HepG2 (cell line): ENCODE results near the gene CLRN3. TPM values are rescaled to one million over a fixed set of nuclear protein-coding genes. Genes with fewer than 3 reads are reported as not detected.

Source experiments
- ATAC-seq: fragments of 200-7000 bp; cut with Tn5 transposase; 3 replicates; pipeline ENCODE4 v1.9.1; 2020; ENCODE audit warnings: mild to moderate bottlenecking, moderate library complexity
- BruUV-seq: library from RNA; stranded (reverse); fragments of 400-500 nt; replicated peaks from 2 replicates; lab custom pipeline; 2021; lab: Mats Ljungman, UMichigan
- CTCF ChIA-PET: fragments of 300-600 bp; formaldehyde crosslinking; extraction: SDS; loops from one replicate; lab custom pipeline; 2021; ENCODE audit warnings: low total read pairs, inconsistent platforms, low intra/inter-chr PET ratio; lab: Yijun Ruan, JAX
- POLR2A ChIA-PET: fragments of 350-600 bp; sonication (Branson Sonifier 250); formaldehyde crosslinking; loops from one replicate; lab custom pipeline; 2020; ENCODE audit warnings: antibody characterized with exemption, inconsistent platforms; lab: Yijun Ruan, JAX
- DNase-seq: peaks from one replicate; pipeline ENCODE4 v3.0.0-alpha.2; 2015; ENCODE audit warnings: low spot score
- FAIRE-seq: peaks from 3 replicates; lab custom pipeline; 2011; peaks lifted over from hg19 to GRCh38; lab: Jason Lieb, UNC
- H2AFZ ChIP-seq: one replicate; pipeline ENCODE4 v1.6.1; 2011; ENCODE audit warnings: low read length, inconsistent platforms
- H3K27ac ChIP-seq: fragments of 300-600 bp; 3 replicates; pipeline ENCODE4 v1.8.0; 2011; ENCODE audit warnings: mixed run types, mild to moderate bottlenecking, mixed read lengths, low read length, inconsistent platforms; ENCODE audit not compliant: insufficient read depth; ENCODE audit errors: extremely low read length
- H3K27me3 ChIP-seq, 2 experiments: fragments of 200-600 bp in 1 of 2; 2 replicates in 1 of 2; 3 replicates in 1 of 2; pipeline versions ENCODE4 v1.6.0 to v1.8.0; 2011; ENCODE audit warnings: low read length in 2 of 2, mild to moderate bottlenecking in 2 of 2, moderate library complexity in 2 of 2, inconsistent platforms in 1 of 2; ENCODE audit not compliant: insufficient read depth in 2 of 2, control insufficient read depth in 1 of 2
- H3K36me3 ChIP-seq, 2 experiments: fragments of 200-600 bp in 1 of 2; replicated peaks in 1 of 2; 2 replicates in 1 of 2; 3 replicates in 1 of 2; pipeline versions ENCODE4 v1.5.1 to v1.8.0; 2011; ENCODE audit warnings: low read length in 2 of 2, inconsistent platforms in 1 of 2; ENCODE audit not compliant: insufficient read depth in 2 of 2, control insufficient read depth in 1 of 2
- H3K4me1 ChIP-seq: 2 replicates; pipeline ENCODE4 v1.5.1; 2012; ENCODE audit warnings: low read length, inconsistent platforms; ENCODE audit not compliant: insufficient read depth
- H3K4me2 ChIP-seq: 2 replicates; pipeline ENCODE4 v1.6.0; 2011; ENCODE audit warnings: low read depth, low read length, inconsistent platforms
- H3K4me3 ChIP-seq, 3 experiments: fragments of 200-600 bp in 1 of 3; sonication (generic), shearing (Covaris generic) in 1 of 3; replicated peaks in 1 of 3; 2 replicates each; pipeline ENCODE4 v1.5.1; 2011 to 2016; ENCODE audit warnings: low read length in 3 of 3, inconsistent platforms in 2 of 3, low read depth in 2 of 3, mild to moderate bottlenecking in 2 of 3, control low read depth in 1 of 3, mixed read lengths in 1 of 3; ENCODE audit not compliant: insufficient read depth in 1 of 3
- H3K79me2 ChIP-seq: one replicate; pipeline ENCODE4 v1.6.1; 2011; ENCODE audit warnings: low read length, inconsistent platforms; ENCODE audit not compliant: insufficient read depth
- H3K9ac ChIP-seq: 2 replicates; pipeline ENCODE4 v1.6.0; 2011; ENCODE audit warnings: mild to moderate bottlenecking, low read depth, low read length, inconsistent platforms; ENCODE audit not compliant: insufficient read depth
- H3K9me3 ChIP-seq: 2 replicates; pipeline ENCODE4 v1.5.1; 2012; ENCODE audit warnings: mild to moderate bottlenecking, low read length
- H4K20me1 ChIP-seq: 2 replicates; pipeline ENCODE4 v1.6.0; 2011; ENCODE audit warnings: inconsistent platforms, mild to moderate bottlenecking, low read length, moderate library complexity; ENCODE audit not compliant: insufficient read depth
- BHLHE40 ChIP-seq: IDR thresholded peaks from 2 replicates; pipeline ENCODE4 v1.6.1; 2011; ENCODE audit warnings: low read length, improper control_type of control experiment
- ESRRA ChIP-seq: sonication (generic); formaldehyde crosslinking; IDR thresholded peaks from 2 replicates; pipeline ENCODE4 v1.5.1; 2020; ENCODE audit warnings: mild to moderate bottlenecking, low read depth, missing genetic modification reagents
- FOXO1 ChIP-seq: sonication (generic); formaldehyde crosslinking; IDR thresholded peaks from 2 replicates; pipeline ENCODE4 v1.4.0; 2020; ENCODE audit warnings: missing genetic modification reagents
- MED1 ChIP-seq: sonication (generic); formaldehyde crosslinking; IDR thresholded peaks from 2 replicates; pipeline ENCODE4 v1.4.0; 2020; ENCODE audit warnings: missing genetic modification reagents
- MTA3 ChIP-seq: sonication (generic); formaldehyde crosslinking; IDR thresholded peaks from 2 replicates; pipeline ENCODE4 v1.4.0; 2020; ENCODE audit warnings: missing genetic modification reagents
- NAIF1 ChIP-seq: sonication (generic); formaldehyde crosslinking; IDR thresholded peaks from 2 replicates; pipeline ENCODE4 v1.5.0; 2020; ENCODE audit warnings: mild to moderate bottlenecking, missing genetic modification reagents, borderline replicate concordance
- NPAS2 ChIP-seq: sonication (generic); formaldehyde crosslinking; IDR thresholded peaks from 2 replicates; pipeline ENCODE4 v1.8.0; 2022; ENCODE audit warnings: mild to moderate bottlenecking, missing genetic modification reagents, borderline replicate concordance
- SATB2 ChIP-seq: sonication (generic); formaldehyde crosslinking; IDR thresholded peaks from 2 replicates; pipeline ENCODE4 v1.5.0; 2020; ENCODE audit warnings: missing genetic modification reagents
- ZNF20 ChIP-seq: sonication (generic); formaldehyde crosslinking; IDR thresholded peaks from 2 replicates; pipeline ENCODE4 v1.4.0; 2020; ENCODE audit warnings: mild to moderate bottlenecking, moderate library complexity, missing genetic modification reagents
- ZNF225 ChIP-seq: sonication (generic); formaldehyde crosslinking; IDR thresholded peaks from 2 replicates; pipeline ENCODE4 v1.4.0; 2020; ENCODE audit warnings: mild to moderate bottlenecking, missing genetic modification reagents
- ZNF44 ChIP-seq: sonication (generic); formaldehyde crosslinking; IDR thresholded peaks from 2 replicates; pipeline ENCODE4 v1.5.1; 2020; ENCODE audit warnings: mild to moderate bottlenecking, missing genetic modification reagents
- ZNF484 ChIP-seq: sonication (generic); formaldehyde crosslinking; IDR thresholded peaks from 2 replicates; pipeline ENCODE4 v1.5.1; 2020; ENCODE audit warnings: mild to moderate bottlenecking, low read depth, missing genetic modification reagents, borderline replicate concordance
- ZNF646 ChIP-seq: sonication (generic); formaldehyde crosslinking; IDR thresholded peaks from 2 replicates; pipeline ENCODE4 v1.9.0; 2021; ENCODE audit warnings: mild to moderate bottlenecking, missing genetic modification reagents
- ZNF713 ChIP-seq: sonication (generic); formaldehyde crosslinking; IDR thresholded peaks from 2 replicates; pipeline ENCODE4 v1.4.0; 2020; ENCODE audit warnings: mild to moderate bottlenecking, missing genetic modification reagents
- ZNF746 ChIP-seq: sonication (generic); formaldehyde crosslinking; IDR thresholded peaks from 2 replicates; pipeline ENCODE4 v1.8.0; 2022; ENCODE audit warnings: mild to moderate bottlenecking, missing genetic modification reagents
- ZNF773 ChIP-seq: sonication (generic); formaldehyde crosslinking; IDR thresholded peaks from 2 replicates; pipeline ENCODE4 v1.4.0; 2020; ENCODE audit warnings: missing genetic modification reagents, borderline replicate concordance
- ZNF782 ChIP-seq: sonication (generic); formaldehyde crosslinking; IDR thresholded peaks from 2 replicates; pipeline ENCODE4 v1.4.0; 2020; ENCODE audit warnings: missing genetic modification reagents, mild to moderate bottlenecking, borderline replicate concordance
- ZSCAN9 ChIP-seq: IDR thresholded peaks from 2 replicates; pipeline ENCODE4 v1.6.1; 2016; ENCODE audit warnings: borderline replicate concordance
- WGBS: methylation state at CpG from one replicate; pipeline ENCODE4 v1.1.6; 2017; ENCODE audit warnings: low lambda C conversion rate; 5-methylcytosine and 5-hydroxymethylcytosine counted together
- in situ Hi-C: cut with HindIII; loops from 2 replicates; pipeline ENCODE4 v1.10.0; 2017; ENCODE audit warnings: low pct_unique_long_range_greater_than_20kb; ENCODE audit not compliant: extremely low pct_ligation_motif_present
- intact Hi-C: fragments of 100-400 bp; cut with micrococcal nuclease; formaldehyde crosslinking; loops from one replicate; pipeline ENCODE4 v1.10.0; 2022; ENCODE audit not compliant: unreplicated experiment
- polyA plus RNA-seq, 8 experiments: library from polyadenylated mRNA; depleted of rRNA in 3 of 8; stranded (reverse) in 7 of 8; unstranded in 1 of 8; fragments of >200 nt; fragmentation: Illumina TruSeq in 4 of 8; extraction: Trizol in 4 of 8; gene quantifications; 2 replicates each; pipeline versions ENCODE4 v1.2.1 to v1.2.3, GENCODE V29; 2011 to 2016; ENCODE audit warnings: low read depth in 4 of 8, missing spikeins in 1 of 8, mixed read lengths in 1 of 8; ENCODE audit not compliant: insufficient read depth in 1 of 8
- total RNA-seq, 5 experiments: library from RNA; depleted of rRNA; stranded (reverse); fragments of >200 nt; fragmentation: Illumina TruSeq; extraction: Trizol; gene quantifications; 2 replicates each; pipeline ENCODE4 v1.2.3, GENCODE V29; 2016; ENCODE audit warnings: low read depth in 1 of 5

Gene CLRN3
- total and polyA plus RNA-seq, 2 of the 13 experiments (the other 11 are each of a cell fraction or from before 2014, with no cell fraction given), result not detected

DNA sequence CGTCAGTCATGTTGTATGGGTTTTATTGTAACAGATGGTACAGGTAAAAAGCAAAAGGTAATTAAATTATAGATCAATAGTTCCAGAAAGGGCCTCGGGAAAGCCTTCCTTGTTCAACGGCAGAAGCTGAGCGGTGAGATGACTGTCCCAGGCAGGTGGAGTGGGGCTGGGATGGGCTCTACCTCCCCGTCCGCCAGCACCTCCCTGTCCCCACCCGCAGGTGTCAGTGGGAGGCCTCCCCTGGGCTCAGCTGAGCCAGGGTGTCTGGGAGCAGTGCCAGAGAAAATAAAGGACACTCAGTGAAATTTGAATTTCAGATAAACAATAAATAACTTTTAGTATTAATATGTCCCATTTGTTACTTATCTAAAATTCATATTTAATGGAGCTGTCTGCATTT is 58.9 kb downstream of the CLRN3 start:
- in situ Hi-C loops (no loop called here), intact Hi-C loops (no loop called here)
- Histone ChIP-seq H3K27ac (no peak overlapping the region), H3K9me3 (no peaks in the 10 kb centered on the region), H2AFZ (no peak overlapping the region), H4K20me1 (no peaks in the 10 kb centered on the region), H3K4me3 (no peak overlapping the region), H3K79me2 (no peaks in the 10 kb centered on the region), H3K27me3 (peaks cover 0 to 17% of the 10 kb centered on the region in 2 experiments; a peak in 2 of 5 replicates), H3K4me2 (no peak overlapping the region), H3K4me1 (no peaks in the 10 kb centered on the region), H3K36me3 (no peaks in the 10 kb centered on the region), H3K9ac (no peak overlapping the region)
- no peak for ATAC-seq
- 32% methylated on average over 7 of the region's 7 CpGs for WGBS
- no peak for FAIRE-seq
- BruUV-seq, result no TSS peak
- ChIA-PET CTCF (no interaction called here), POLR2A (no interaction called here)
- no peak for TF ChIP-seq ZSCAN9 (CRISPR knock-in tag)
- TF ChIP-seq BHLHE40, result no peak
- TF ChIP-seq ZNF746 (CRISPR knock-in tag), result no peak
- TF ChIP-seq ESRRA (CRISPR knock-in tag), result no peak
- no peak for TF ChIP-seq SATB2 (CRISPR knock-in tag)
- TF ChIP-seq ZNF646 (CRISPR knock-in tag), result no peak
- no peak for TF ChIP-seq ZNF484 (CRISPR knock-in tag)
- TF ChIP-seq ZNF713 (CRISPR knock-in tag), result no peak
- no peak for TF ChIP-seq NPAS2
- TF ChIP-seq ZNF225 (CRISPR knock-in tag), result no peak
- TF ChIP-seq MED1 (CRISPR knock-in tag), result no peak
- TF ChIP-seq NAIF1, result no peak
- TF ChIP-seq ZNF773 (CRISPR knock-in tag), result no peak
- TF ChIP-seq ZNF44, result no peak
- TF ChIP-seq ZNF782, result no peak
- no peak for TF ChIP-seq ZNF20 (CRISPR knock-in tag)
- no peak for TF ChIP-seq MTA3 (CRISPR knock-in tag)
- no peak for TF ChIP-seq FOXO1 (CRISPR knock-in tag)
- no peak for DNase-seq
